ENCODE data around the gene AKAP13.

DNA sequence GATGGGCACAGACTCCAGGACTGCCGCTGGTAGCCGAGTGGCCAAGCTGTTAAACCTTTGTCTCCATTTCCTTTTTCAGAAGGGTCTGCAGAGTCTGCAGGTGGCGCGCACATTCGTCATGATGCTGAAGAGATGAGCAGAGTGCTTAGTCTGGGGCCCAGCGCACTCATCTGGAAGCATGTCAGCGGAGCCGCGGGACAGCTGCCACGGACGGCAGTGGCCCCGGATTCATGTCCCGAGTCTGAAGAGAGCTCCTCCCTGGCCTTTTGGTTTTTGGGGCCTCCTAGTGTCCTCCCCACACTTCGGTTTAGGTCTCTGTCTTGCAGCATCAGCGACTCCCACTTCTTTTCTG, 371.7 kb downstream of the AKAP13 start:
- TF ChIP-seq, protein P1, sequence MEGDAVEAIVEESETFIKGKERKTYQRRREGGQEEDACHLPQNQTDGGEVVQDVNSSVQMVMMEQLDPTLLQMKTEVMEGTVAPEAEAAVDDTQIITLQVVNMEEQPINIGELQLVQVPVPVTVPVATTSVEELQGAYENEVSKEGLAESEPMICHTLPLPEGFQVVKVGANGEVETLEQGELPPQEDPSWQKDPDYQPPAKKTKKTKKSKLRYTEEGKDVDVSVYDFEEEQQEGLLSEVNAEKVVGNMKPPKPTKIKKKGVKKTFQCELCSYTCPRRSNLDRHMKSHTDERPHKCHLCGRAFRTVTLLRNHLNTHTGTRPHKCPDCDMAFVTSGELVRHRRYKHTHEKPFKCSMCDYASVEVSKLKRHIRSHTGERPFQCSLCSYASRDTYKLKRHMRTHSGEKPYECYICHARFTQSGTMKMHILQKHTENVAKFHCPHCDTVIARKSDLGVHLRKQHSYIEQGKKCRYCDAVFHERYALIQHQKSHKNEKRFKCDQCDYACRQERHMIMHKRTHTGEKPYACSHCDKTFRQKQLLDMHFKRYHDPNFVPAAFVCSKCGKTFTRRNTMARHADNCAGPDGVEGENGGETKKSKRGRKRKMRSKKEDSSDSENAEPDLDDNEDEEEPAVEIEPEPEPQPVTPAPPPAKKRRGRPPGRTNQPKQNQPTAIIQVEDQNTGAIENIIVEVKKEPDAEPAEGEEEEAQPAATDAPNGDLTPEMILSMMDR (conservative IDR thresholded peaks at IDR 0.05): no peak
- TF ChIP-seq ZFX (IDR thresholded peaks at IDR 0.05): no peak

All from C4-2B (cell line).